GM06990 (cell line): ENCODE data around the gene RBPJL.

Source experiments
- DNase-seq: peaks from one replicate; pipeline ENCODE4 v3.0.0-alpha.2; 2011; ENCODE audit not compliant: insufficient read length; ENCODE audit errors: extremely low read depth
- H3K27me3 ChIP-seq: replicated peaks from 2 replicates; pipeline ENCODE4 v1.6.0; 2011; ENCODE audit warnings: low read length; ENCODE audit not compliant: control insufficient read depth, insufficient read depth
- H3K36me3 ChIP-seq: 2 replicates; pipeline ENCODE4 v1.5.1; 2011; ENCODE audit warnings: low read length; ENCODE audit not compliant: control insufficient read depth, insufficient read depth
- H3K4me3 ChIP-seq: replicated peaks from 2 replicates; pipeline ENCODE4 v1.5.1; 2011; ENCODE audit warnings: low read depth, mild to moderate bottlenecking, control low read depth, low read length
- CTCF ChIP-seq: IDR thresholded peaks from 2 replicates; pipeline ENCODE4 v1.5.1; 2011; ENCODE audit warnings: low read length, control low read depth, mild to moderate bottlenecking, inconsistent platforms; ENCODE audit not compliant: insufficient read depth, poor library complexity, severe bottlenecking

RBPJL gene

GRCh38 chr20:45338121-45339030 is 31.7 kb downstream of the RBPJL start:
- DNase-seq = no peak
- TF ChIP-seq CTCF = no peak
- H3K27me3 ChIP-seq = no peaks in the 10 kb centered on the region; the same call in 1 of the 2 replicates
- H3K36me3 ChIP-seq = no peaks in the 10 kb centered on the region
- no peak overlapping the region for H3K4me3 ChIP-seq

GRCh38 chr20:45339084-45339483 is 32.4 kb downstream of the RBPJL start:
- no peaks in the 10 kb centered on the region; the same call in 1 of the 2 replicates for H3K27me3 ChIP-seq
- no peak for TF ChIP-seq CTCF
- H3K4me3 ChIP-seq = no peak overlapping the region
- no peak for DNase-seq
- no peaks in the 10 kb centered on the region for H3K36me3 ChIP-seq

- no peaks in the 10 kb centered on the region for H3K36me3 ChIP-seq
- H3K27me3 ChIP-seq = no peaks in the 10 kb centered on the region; the same call in 1 of the 2 replicates
- TF ChIP-seq CTCF = no peak
- no peak for DNase-seq
- no peak overlapping the region for H3K4me3 ChIP-seq
Measured at GRCh38 chr20:45339799-45340198, 33.2 kb downstream of the RBPJL start.

GRCh38 chr20:45340236-45340847 is 33.7 kb downstream of the RBPJL start:
- no peak for TF ChIP-seq CTCF
- DNase-seq = no peak
- Histone ChIP-seq H3K36me3 (no peaks in the 10 kb centered on the region), H3K27me3 (no peaks in the 10 kb centered on the region; the same call in 1 of the 2 replicates), H3K4me3 (no peak overlapping the region)

- no peak for DNase-seq
- TF ChIP-seq CTCF = no peak
- Histone ChIP-seq H3K36me3 (no peaks in the 10 kb centered on the region), H3K4me3 (no peak overlapping the region), H3K27me3 (no peaks in the 10 kb centered on the region; the same call in 1 of the 2 replicates)
Measured at GRCh38 chr20:45340951-45341350, 34.3 kb downstream of the RBPJL start.
